GM12878 (cell line): ENCODE measurements around the gene DLX1. TPM values are rescaled to one million over a fixed set of nuclear protein-coding genes. Genes with fewer than 3 reads are reported as not detected.

Experiments used
- ATAC-seq: fragments of 200-7000 bp; cut with Tn5 transposase; 3 replicates; pipeline ENCODE4 v1.9.1; 2020; ENCODE audit warnings: mild to moderate bottlenecking, moderate library complexity
- BruUV-seq: library from RNA; stranded (reverse); fragments of 400-500 nt; replicated peaks from 2 replicates; lab custom pipeline; 2021; lab: Mats Ljungman, UMichigan
- CTCF ChIA-PET: fragments of 300-600 bp; sonication (Branson Sonifier 250); formaldehyde crosslinking; extraction: SDS; loops from one replicate; lab custom pipeline; 2021; ENCODE audit warnings: inconsistent platforms; lab: Yijun Ruan, JAX
- POLR2A ChIA-PET: fragments of 350-600 bp; formaldehyde crosslinking; extraction: SDS; loops from one replicate; lab custom pipeline; 2021; ENCODE audit warnings: inconsistent platforms; lab: Charles Lee
- RAD21 ChIA-PET: fragments of 300-600 bp; sonication (Branson Sonifier 250); formaldehyde crosslinking; loops from one replicate; lab custom pipeline; 2023; ENCODE audit warnings: antibody characterized with exemption; ENCODE audit not compliant: unreplicated experiment; lab: Charles Lee
- SMC1A ChIA-PET: fragments of 300-600 bp; sonication (Branson Sonifier 250); formaldehyde crosslinking; loops from one replicate; lab custom pipeline; 2023; ENCODE audit not compliant: unreplicated experiment, uncharacterized antibody; lab: Charles Lee
- DNase-seq: peaks from one replicate; pipeline ENCODE4 v3.0.0-alpha.2; 2011; ENCODE audit warnings: low read depth, low spot score
- FAIRE-seq: peaks from 3 replicates; lab custom pipeline; 2011; peaks lifted over from hg19 to GRCh38; lab: Jason Lieb, UNC
- H2AFZ ChIP-seq: 2 replicates; pipeline ENCODE4 v1.6.0; 2011; ENCODE audit warnings: low read depth, low read length, control low read depth; ENCODE audit not compliant: control insufficient read depth
- H3K27ac ChIP-seq: 2 replicates; pipeline ENCODE4 v1.5.1; 2011; ENCODE audit warnings: control low read depth; ENCODE audit not compliant: control insufficient read depth, insufficient read depth
- H3K27me3 ChIP-seq, 2 experiments: replicated peaks in 1 of 2; 2 replicates each; pipeline versions ENCODE4 v1.6.0 to v1.6.1; 2011; ENCODE audit warnings: low read length in 1 of 2; ENCODE audit not compliant: control insufficient read depth in 2 of 2, insufficient read depth in 2 of 2
- H3K36me3 ChIP-seq, 2 experiments: 2 replicates each; pipeline ENCODE4 v1.5.1; 2011; ENCODE audit warnings: low read length in 1 of 2; ENCODE audit not compliant: control insufficient read depth in 2 of 2, insufficient read depth in 2 of 2
- H3K4me1 ChIP-seq: 2 replicates; pipeline ENCODE4 v1.6.1; 2011; ENCODE audit warnings: mild to moderate bottlenecking, low read length, moderate library complexity, mixed read lengths; ENCODE audit not compliant: control insufficient read depth, insufficient read depth
- H3K4me2 ChIP-seq: 2 replicates; pipeline ENCODE4 v1.6.0; 2011; ENCODE audit warnings: control low read depth; ENCODE audit not compliant: control insufficient read depth, insufficient read depth
- H3K4me3 ChIP-seq: fragments of 200-600 bp; sonication (generic); 2 replicates; pipeline ENCODE4 v1.5.1; 2016
- H3K79me2 ChIP-seq: 2 replicates; pipeline ENCODE4 v1.6.0; 2011; ENCODE audit warnings: low read length; ENCODE audit not compliant: control insufficient read depth, insufficient read depth
- H3K9ac ChIP-seq: 2 replicates; pipeline ENCODE4 v1.8.0; 2011; ENCODE audit warnings: low read length, control low read depth, mixed read lengths; ENCODE audit not compliant: control insufficient read depth, insufficient read depth
- H3K9me3 ChIP-seq: replicated peaks from 3 replicates; pipeline ENCODE4 v1.5.1; 2011; ENCODE audit warnings: mild to moderate bottlenecking, low read length; ENCODE audit not compliant: control insufficient read depth, insufficient read depth
- H4K20me1 ChIP-seq: 2 replicates; pipeline ENCODE4 v1.6.0; 2011; ENCODE audit not compliant: control insufficient read depth, insufficient read depth
- BACH1 ChIP-seq: fragments of 450-650 bp; IDR thresholded peaks from 2 replicates; pipeline ENCODE4 v1.6.1; 2017; ENCODE audit warnings: mild to moderate bottlenecking, borderline replicate concordance
- CBFB ChIP-seq: IDR thresholded peaks from 2 replicates; pipeline ENCODE4 v1.6.1; 2016; ENCODE audit warnings: antibody characterized with exemption, low read depth
- FOS ChIP-seq: IDR thresholded peaks from 3 replicates; pipeline ENCODE4 v1.6.1; 2011; ENCODE audit warnings: borderline replicate concordance; ENCODE audit not compliant: insufficient read length; ENCODE audit errors: extremely low read depth
- NRF1 ChIP-seq: conservative IDR thresholded peaks from 2 replicates; pipeline ENCODE4 v1.6.1; 2011; ENCODE audit warnings: mild to moderate bottlenecking, low read depth, low read length, improper control_type of control experiment
- RBBP5 ChIP-seq: fragments of 200-600 bp; sonication (generic); conservative IDR thresholded peaks from 2 replicates; pipeline ENCODE4 v1.6.1; 2016
- RCOR1 ChIP-seq: conservative IDR thresholded peaks from 2 replicates; pipeline ENCODE4 v1.6.1; 2012; ENCODE audit warnings: low read depth, low read length, improper control_type of control experiment
- YBX1 ChIP-seq: fragments of 450-650 bp; IDR thresholded peaks from 2 replicates; pipeline ENCODE4 v1.6.1; 2016; ENCODE audit warnings: antibody characterized with exemption
- ZNF274 ChIP-seq: IDR thresholded peaks from one replicate; pipeline ENCODE4 v1.8.0; 2011; ENCODE audit not compliant: insufficient read length, insufficient read depth
- WGBS: methylation state at CpG from one replicate; pipeline ENCODE4 v1.1.6; 2016; ENCODE audit warnings: low lambda C conversion rate; ENCODE audit not compliant: insufficient replicate concordance, insufficient coverage; ENCODE audit errors: missing lambda C conversion rate; 5-methylcytosine and 5-hydroxymethylcytosine counted together
- in situ Hi-C: fragments of 300-500 bp; cut with MboI; formaldehyde crosslinking; loops from 9 replicates; pipeline ENCODE4 v1.14.3; 2018; ENCODE audit warnings: mixed read lengths
- intact Hi-C: fragments of 100-400 bp; cut with micrococcal nuclease; formaldehyde crosslinking; loops from one replicate; pipeline ENCODE4 v1.14.2; 2022; ENCODE audit not compliant: unreplicated experiment
- polyA plus RNA-seq, 11 experiments: library from polyadenylated mRNA; depleted of rRNA in 4 of 11; unstranded in 6 of 11; stranded (reverse) in 5 of 11; fragments of >200 nt; fragmentation: Nextera tagmentation in 4 of 11; fragmentation: Illumina TruSeq in 1 of 11; extraction: Ambion mirVana in 4 of 11; extraction: Trizol in 1 of 11; gene quantifications; 1 replicate in 1 of 11; 2 replicates in 10 of 11; pipeline versions ENCODE4 v1.2.1 to v1.2.3, GENCODE V29; 2011 to 2016; ENCODE audit warnings: inconsistent platforms in 2 of 11, missing spikeins in 2 of 11, low read depth in 1 of 11
- total RNA-seq, 4 experiments: library from RNA; depleted of rRNA in 3 of 4; stranded (reverse); fragments of >200 nt in 3 of 4; fragmentation: Illumina TruSeq in 1 of 4; extraction: Trizol in 1 of 4; gene quantifications; 2 replicates each; pipeline versions ENCODE4 v1.2.1 to v1.2.3, GENCODE V29; 2013 to 2021
- TF ChIP-seq, protein P1 (sequence below): IDR thresholded peaks from 2 replicates; pipeline ENCODE4 v1.6.1; 2011; ENCODE audit warnings: borderline replicate concordance, low read depth, mild to moderate bottlenecking, moderate library complexity, low read length; ENCODE audit not compliant: insufficient read depth, poor library complexity, severe bottlenecking

The DLX1 gene
- total and polyA plus RNA-seq, 10 of the 15 experiments (the other 5 are each of a cell fraction or from before 2014, with no cell fraction given) = 0.06 TPM; not detected in 9

DNA sequence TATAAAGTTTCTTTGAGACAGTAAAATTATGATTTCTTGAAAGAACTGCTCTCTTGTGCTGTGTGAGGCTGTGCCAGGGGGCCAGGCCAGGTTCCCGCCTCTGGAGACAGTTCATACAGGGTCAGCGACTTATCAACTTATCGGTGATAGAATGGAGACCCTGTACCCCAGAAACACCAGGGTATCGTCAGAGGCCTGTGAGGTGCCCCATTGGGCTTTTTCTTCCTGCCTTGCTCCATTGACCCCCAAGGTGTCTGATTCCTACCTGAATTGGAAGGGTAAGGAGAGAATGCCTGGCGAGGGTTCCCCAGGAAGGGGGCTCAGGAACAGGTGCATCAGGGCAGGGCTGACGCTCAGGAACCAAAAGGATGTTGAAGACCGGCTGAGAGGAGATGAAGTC lies 4.3 kb downstream of the DLX1 start:
- Histone ChIP-seq H3K4me2 (no peak overlapping the region), H3K9me3 (no peaks in the 10 kb centered on the region; the same call in 2 of the 3 replicates), H3K4me1 (peaks cover 6% of the 10 kb centered on the region), H3K36me3 (no peaks in the 10 kb centered on the region), H3K27me3 (peaks cover 32 to 61% of the 10 kb centered on the region in 2 experiments), H4K20me1 (peaks cover 6% of the 10 kb centered on the region; the same call in 1 of the 2 replicates), H3K27ac (no peak overlapping the region), H2AFZ (no peak overlapping the region), H3K4me3 (no peak overlapping the region), H3K9ac (no peak overlapping the region), H3K79me2 (no peaks in the 10 kb centered on the region)
- DNase-seq (no peak), ATAC-seq (no peak), FAIRE-seq (no peak)
- intact Hi-C loops (loop anchor here (5.0 kb wide), 1 partner anchor 92 kb away; the partner anchor contains the start of gene METAP1D), in situ Hi-C loops (no loop called here)
- RAD21 ChIA-PET = no interaction called here
- TF ChIP-seq RBBP5 (no peak), ZNF274 (no peak), RCOR1 (no peak), FOS (no peak), NRF1 (no peak), YBX1 (no peak), BACH1 (no peak), CBFB (no peak)
- TF ChIP-seq, protein P1, sequence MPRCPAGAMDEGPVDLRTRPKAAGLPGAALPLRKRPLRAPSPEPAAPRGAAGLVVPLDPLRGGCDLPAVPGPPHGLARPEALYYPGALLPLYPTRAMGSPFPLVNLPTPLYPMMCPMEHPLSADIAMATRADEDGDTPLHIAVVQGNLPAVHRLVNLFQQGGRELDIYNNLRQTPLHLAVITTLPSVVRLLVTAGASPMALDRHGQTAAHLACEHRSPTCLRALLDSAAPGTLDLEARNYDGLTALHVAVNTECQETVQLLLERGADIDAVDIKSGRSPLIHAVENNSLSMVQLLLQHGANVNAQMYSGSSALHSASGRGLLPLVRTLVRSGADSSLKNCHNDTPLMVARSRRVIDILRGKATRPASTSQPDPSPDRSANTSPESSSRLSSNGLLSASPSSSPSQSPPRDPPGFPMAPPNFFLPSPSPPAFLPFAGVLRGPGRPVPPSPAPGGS = no peak
- POLR2A ChIA-PET = no interaction called here
- SMC1A ChIA-PET = no interaction called here
- WGBS = 53% methylated on average over 7 of the region's 7 CpGs
- BruUV-seq = no TSS peak
- CTCF ChIA-PET = no interaction called here
